Keratinocyte (primary cell): ENCODE measurements around the gene CDK14. TPM values are rescaled to one million over a fixed set of nuclear protein-coding genes. Genes with fewer than 3 reads are reported as not detected.

ENCODE experiments used
- DNase-seq: peaks from one replicate; pipeline ENCODE4 v3.0.0-alpha.2; 2011; ENCODE audit warnings: low read depth, missing footprints, low spot score
- FAIRE-seq: peaks from 2 replicates; lab custom pipeline; 2011; peaks lifted over from hg19 to GRCh38; lab: Jason Lieb, UNC
- H2AFZ ChIP-seq: 2 replicates; pipeline ENCODE4 v1.6.0; 2012; ENCODE audit warnings: low read length, control low read depth, inconsistent platforms; ENCODE audit not compliant: control insufficient read depth
- H3K27ac ChIP-seq: 2 replicates; pipeline ENCODE4 v1.5.1; 2011; ENCODE audit warnings: low read length; ENCODE audit not compliant: control insufficient read depth, insufficient read depth
- H3K27me3 ChIP-seq: 3 replicates; pipeline ENCODE4 v1.6.0; 2011; ENCODE audit warnings: low read length; ENCODE audit not compliant: control insufficient read depth, insufficient read depth; ENCODE audit errors: extremely low read depth
- H3K36me3 ChIP-seq, 2 experiments: 2 replicates in 1 of 2; 3 replicates in 1 of 2; pipeline ENCODE4 v1.5.1; 2011; ENCODE audit warnings: low read length in 2 of 2, mild to moderate bottlenecking in 1 of 2; ENCODE audit not compliant: control insufficient read depth in 2 of 2, insufficient read depth in 2 of 2; ENCODE audit errors: extremely low read depth in 1 of 2
- H3K4me1 ChIP-seq: 3 replicates; pipeline ENCODE4 v1.5.1; 2011; ENCODE audit warnings: low read length; ENCODE audit not compliant: control insufficient read depth, insufficient read depth; ENCODE audit errors: extremely low read depth
- H3K4me2 ChIP-seq: 3 replicates; pipeline ENCODE4 v1.6.0; 2011; ENCODE audit warnings: low read depth, low read length; ENCODE audit not compliant: control insufficient read depth, insufficient read depth; ENCODE audit errors: extremely low read depth
- H3K4me3 ChIP-seq, 3 experiments: fragments of 200-600 bp in 1 of 3; sonication (generic) in 1 of 3; 2 replicates in 2 of 3; 3 replicates in 1 of 3; pipeline ENCODE4 v1.5.1; 2011 to 2016; ENCODE audit warnings: low read length in 3 of 3, mild to moderate bottlenecking in 3 of 3, control low read depth in 2 of 3, inconsistent platforms in 1 of 3, low read depth in 1 of 3, mixed read lengths in 1 of 3, mixed run types in 1 of 3, moderate library complexity in 1 of 3; ENCODE audit not compliant: control insufficient read depth in 2 of 3, insufficient read depth in 2 of 3; ENCODE audit errors: extremely low read depth in 1 of 3
- H3K79me2 ChIP-seq: 2 replicates; pipeline ENCODE4 v1.6.0; 2012; ENCODE audit warnings: low read length; ENCODE audit not compliant: control insufficient read depth, insufficient read depth
- H3K9ac ChIP-seq: 3 replicates; pipeline ENCODE4 v1.6.0; 2011; ENCODE audit warnings: low read length; ENCODE audit not compliant: control insufficient read depth, insufficient read depth; ENCODE audit errors: extremely low read depth
- H3K9me1 ChIP-seq: 3 replicates; pipeline ENCODE4 v1.6.0; 2011; ENCODE audit warnings: low read length; ENCODE audit not compliant: control insufficient read depth, insufficient read depth; ENCODE audit errors: extremely low read depth
- H3K9me3 ChIP-seq: 2 replicates; pipeline ENCODE4 v1.5.1; 2012; ENCODE audit warnings: low read depth, low read length; ENCODE audit not compliant: control insufficient read depth
- H4K20me1 ChIP-seq: 3 replicates; pipeline ENCODE4 v1.6.0; 2011; ENCODE audit warnings: low read length; ENCODE audit not compliant: control insufficient read depth, insufficient read depth; ENCODE audit errors: extremely low read depth
- CTCF ChIP-seq, 3 experiments: IDR thresholded peaks in 1 of 3; conservative IDR thresholded peaks in 1 of 3; optimal IDR thresholded peaks in 1 of 3; 2 replicates in 2 of 3; 3 replicates in 1 of 3; pipeline versions ENCODE3 to v1.5.1; 2011; ENCODE audit warnings: low read length in 3 of 3, mild to moderate bottlenecking in 3 of 3, moderate library complexity in 2 of 3, control low read depth in 1 of 3, inconsistent platforms in 1 of 3; ENCODE audit not compliant: insufficient read depth in 2 of 3; ENCODE audit errors: extremely low read depth in 1 of 3
- EZH2 ChIP-seq: IDR thresholded peaks from one replicate; pipeline ENCODE4 v1.6.1; 2012; ENCODE audit warnings: inconsistent platforms, mild to moderate bottlenecking, low read length, moderate library complexity
- dilution Hi-C: fragments of 300-500 bp; cut with MboI; formaldehyde crosslinking; loops from one replicate; pipeline ENCODE4 v1.7.0; 2020; ENCODE audit warnings: low sequenced_read_pairs; ENCODE audit not compliant: extremely low pct_ligation_motif_present
- polyA plus RNA-seq, 5 experiments: library from polyadenylated mRNA; depleted of rRNA in 3 of 5; stranded (reverse) in 3 of 5; stranded (forward) in 1 of 5; unstranded in 1 of 5; fragments of >200 nt; gene quantifications; 1 replicate in 1 of 5; 2 replicates in 3 of 5; 3 replicates in 1 of 5; pipeline versions ENCODE4 v1.2.1 to v1.2.3, GENCODE V29; 2011 to 2012; ENCODE audit warnings: missing spikeins in 2 of 5, low read depth in 1 of 5, low replicate concordance in 1 of 5

The CDK14 gene
- polyA plus RNA-seq, 1 donor (not counting 4 experiments of a cell fraction or from before 2014, with no cell fraction given) = 4.0 TPM

DNA sequence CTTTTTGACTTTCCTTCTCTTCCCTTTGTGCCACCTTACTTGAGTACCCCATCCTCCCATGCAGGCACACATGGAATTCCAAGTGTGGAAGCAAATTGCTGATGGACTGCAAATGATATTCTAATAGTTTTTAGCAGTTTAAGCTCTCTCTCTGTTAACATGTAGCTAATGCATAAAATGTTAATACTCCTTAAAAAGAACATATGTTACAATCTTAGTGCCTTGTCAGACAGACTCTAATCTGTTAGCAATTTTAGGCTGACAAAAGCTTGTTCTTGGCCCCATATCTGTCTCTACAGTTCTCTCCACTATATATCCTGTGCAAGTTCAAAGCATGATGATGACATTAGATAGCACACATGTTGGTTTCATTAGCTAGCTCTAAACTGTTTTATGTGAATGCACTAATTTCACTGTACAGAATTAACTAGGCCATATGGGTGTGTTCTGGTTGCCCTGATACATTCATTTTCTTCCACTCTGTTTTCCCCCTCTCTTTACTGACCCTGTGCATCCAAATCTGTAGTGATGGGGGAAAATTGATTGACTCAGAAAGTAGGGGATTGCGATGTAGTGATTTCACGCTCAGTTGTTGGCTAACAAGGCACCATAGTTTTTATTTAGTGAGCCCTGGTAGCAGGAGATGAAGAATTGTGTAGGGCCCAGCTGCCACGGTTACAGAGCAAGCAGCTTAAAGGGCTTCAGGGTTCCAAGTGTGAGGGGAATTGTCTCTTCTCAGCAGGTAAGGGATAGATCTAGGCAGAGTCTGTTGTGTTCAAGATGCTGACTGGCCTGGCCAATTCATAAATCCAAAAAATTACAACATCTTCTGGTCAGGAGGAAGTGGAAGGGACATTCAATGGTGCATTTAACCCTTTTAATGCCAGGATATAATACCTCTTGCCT, 553.5 kb downstream of the CDK14 start:
- no peaks in the 10 kb centered on the region for H3K79me2 ChIP-seq
- no peaks in the 10 kb centered on the region for H3K9me1 ChIP-seq
- no peak overlapping the region for H3K9ac ChIP-seq
- no peak overlapping the region for H3K4me3 ChIP-seq
- DNase-seq (no peak), FAIRE-seq (no peak)
- TF ChIP-seq EZH2 (no peak), CTCF (optimal IDR thresholded peaks at IDR 0.05 in 1 of 3, IDR thresholded peaks at IDR 0.05 in 1 of 3, conservative IDR thresholded peaks at IDR 0.05 in 1 of 3; ENCODE audit: extremely low read depth in 1 of 3, insufficient read depth in 2 of 3, low read length in 3 of 3) (no peak)
- dilution Hi-C loops = no loop called here
- no peak overlapping the region for H3K27ac ChIP-seq
- H3K9me3 ChIP-seq = no peaks in the 10 kb centered on the region
- no peaks in the 10 kb centered on the region for H4K20me1 ChIP-seq
- H2AFZ ChIP-seq = no peak overlapping the region
- H3K36me3 ChIP-seq = no peaks in the 10 kb centered on the region
- no peak overlapping the region for H3K4me2 ChIP-seq
- H3K4me1 ChIP-seq = no peaks in the 10 kb centered on the region
- no peaks in the 10 kb centered on the region for H3K27me3 ChIP-seq

GRCh38 chr7:91151916-91152315, 555.8 kb downstream of the CDK14 start:
- H3K4me2 ChIP-seq = no peak overlapping the region
- no peaks in the 10 kb centered on the region for H3K36me3 ChIP-seq
- no peak overlapping the region for H3K4me3 ChIP-seq
- no peaks in the 10 kb centered on the region for H3K79me2 ChIP-seq
- no peaks in the 10 kb centered on the region for H3K9me1 ChIP-seq
- no peak overlapping the region for H3K27ac ChIP-seq
- H2AFZ ChIP-seq = no peak overlapping the region
- dilution Hi-C loops = no loop called here
- FAIRE-seq = no peak
- no peaks in the 10 kb centered on the region for H4K20me1 ChIP-seq
- no peak for DNase-seq
- TF ChIP-seq CTCF (optimal IDR thresholded peaks at IDR 0.05 in 1 of 3, IDR thresholded peaks at IDR 0.05 in 1 of 3, conservative IDR thresholded peaks at IDR 0.05 in 1 of 3; ENCODE audit: extremely low read depth in 1 of 3, insufficient read depth in 2 of 3, low read length in 3 of 3) (no peak), EZH2 (no peak)
- no peaks in the 10 kb centered on the region for H3K27me3 ChIP-seq
- H3K9me3 ChIP-seq = no peaks in the 10 kb centered on the region
- no peak overlapping the region for H3K9ac ChIP-seq
- no peaks in the 10 kb centered on the region for H3K4me1 ChIP-seq
